ENCODE measurements around the gene GTPBP8. TPM values are rescaled to one million over a fixed set of nuclear protein-coding genes. Genes with fewer than 3 reads are reported as not detected.

The GTPBP8 gene
- total RNA-seq, 3 donors from 2014 or later = 11.8 to 17.4 (median 17.0) TPM

- Histone ChIP-seq H3K9me3 (no peaks in the 10 kb centered on the region), H3K4me1 (ENCODE audit: low read depth) (peaks cover 10% of the 10 kb centered on the region), H3K36me3 (ENCODE audit: low read depth) (no peaks in the 10 kb centered on the region), H3K4me3 (no peak overlapping the region)
- intact Hi-C loops (cut with DNase I, micrococcal nuclease) = no loop called here
- no peak for TF ChIP-seq CTCF (IDR thresholded peaks at IDR 0.05)
- ATAC-seq (no peak), DNase-seq (no peak)
Measured at GRCh38 chr3:112995800-112996199, 5.0 kb downstream of the GTPBP8 start.

GRCh38 chr3:113000691-113001090 is 9.9 kb downstream of the GTPBP8 start:
- Histone ChIP-seq H3K9me3 (no peaks in the 10 kb centered on the region), H3K4me3 (no peak overlapping the region), H3K4me1 (ENCODE audit: low read depth) (no peaks in the 10 kb centered on the region), H3K36me3 (ENCODE audit: low read depth) (no peaks in the 10 kb centered on the region)
- no peak for DNase-seq
- intact Hi-C loops (cut with DNase I, micrococcal nuclease) = no loop called here
- ATAC-seq = no peak
- no peak for TF ChIP-seq CTCF (IDR thresholded peaks at IDR 0.05)

- H3K4me1 ChIP-seq (ENCODE audit: low read depth) = no peaks in the 10 kb centered on the region
- TF ChIP-seq CTCF (IDR thresholded peaks at IDR 0.05) = no peak
- ATAC-seq (no peak), DNase-seq (no peak)
- H3K36me3 ChIP-seq (ENCODE audit: low read depth) = no peaks in the 10 kb centered on the region
- intact Hi-C loops (cut with DNase I, micrococcal nuclease) = no loop called here
- no peak overlapping the region for H3K4me3 ChIP-seq
- H3K9me3 ChIP-seq = no peaks in the 10 kb centered on the region
Measured at GRCh38 chr3:113002037-113002436, 11.3 kb downstream of the GTPBP8 start.

- intact Hi-C loops (cut with DNase I, micrococcal nuclease) = no loop called here
- Histone ChIP-seq H3K36me3 (ENCODE audit: low read depth) (no peaks in the 10 kb centered on the region), H3K4me1 (ENCODE audit: low read depth) (no peaks in the 10 kb centered on the region), H3K9me3 (no peaks in the 10 kb centered on the region), H3K4me3 (no peak overlapping the region)
- DNase-seq = no peak
- TF ChIP-seq CTCF (IDR thresholded peaks at IDR 0.05) = no peak
- ATAC-seq = peak; percentile 70
Measured at GRCh38 chr3:113002679-113003078, 11.9 kb downstream of the GTPBP8 start.

GRCh38 chr3:113005611-113006010 is 14.8 kb downstream of the GTPBP8 start:
- H3K4me3 ChIP-seq = no peak overlapping the region
- intact Hi-C loops (cut with DNase I, micrococcal nuclease) = no loop called here
- ATAC-seq (peak; percentile 44), DNase-seq (no peak)
- H3K36me3 ChIP-seq (ENCODE audit: low read depth) = no peaks in the 10 kb centered on the region
- H3K9me3 ChIP-seq = no peaks in the 10 kb centered on the region
- no peaks in the 10 kb centered on the region for H3K4me1 ChIP-seq (ENCODE audit: low read depth)
- TF ChIP-seq CTCF (IDR thresholded peaks at IDR 0.05) = no peak
